Cardiac fibroblast (primary cell): ENCODE results near the gene RHBDD1.

Experiments used
- DNase-seq, 2 donors: peaks; one replicate each; pipeline versions ENCODE4 v3.0.0 to v3.0.0-alpha.2; 2010; ENCODE audit warnings: low read depth in 2 of 2
- H3K4me3 ChIP-seq, 2 donors: replicated peaks in 1 of 2; 1 replicate in 1 of 2; 2 replicates in 1 of 2; pipeline ENCODE4 v1.5.1; 2011; ENCODE audit warnings: low read depth in 2 of 2, low read length in 2 of 2, mild to moderate bottlenecking in 2 of 2, moderate library complexity in 1 of 2
- TF ChIP-seq, protein P1 (sequence below): IDR thresholded peaks from one replicate; pipeline ENCODE4 v1.5.1; 2011; ENCODE audit warnings: low read depth, mild to moderate bottlenecking, low read length, inconsistent platforms

Gene RHBDD1

DNA sequence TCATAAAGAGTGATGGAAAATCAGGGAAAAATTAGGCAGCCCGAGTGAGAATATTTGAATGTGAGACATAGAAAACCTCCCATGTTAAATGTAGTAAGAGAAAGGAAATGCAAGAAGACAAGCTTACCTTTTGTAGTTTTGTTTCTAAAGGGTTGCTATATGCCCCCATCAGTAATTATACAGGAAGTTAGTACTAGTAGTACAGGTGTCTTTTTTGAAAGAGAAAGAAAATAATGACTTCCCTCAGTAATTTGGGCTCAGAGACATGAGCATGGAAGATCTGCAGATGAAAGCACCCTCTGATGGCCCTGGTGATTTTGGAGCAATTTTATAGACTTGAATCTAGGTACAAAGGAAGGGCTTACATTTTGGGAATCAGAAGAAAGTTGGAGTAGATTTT is 80.8 kb downstream of the RHBDD1 start:
- H3K4me3 ChIP-seq = no peak overlapping the region
- TF ChIP-seq, protein P1, sequence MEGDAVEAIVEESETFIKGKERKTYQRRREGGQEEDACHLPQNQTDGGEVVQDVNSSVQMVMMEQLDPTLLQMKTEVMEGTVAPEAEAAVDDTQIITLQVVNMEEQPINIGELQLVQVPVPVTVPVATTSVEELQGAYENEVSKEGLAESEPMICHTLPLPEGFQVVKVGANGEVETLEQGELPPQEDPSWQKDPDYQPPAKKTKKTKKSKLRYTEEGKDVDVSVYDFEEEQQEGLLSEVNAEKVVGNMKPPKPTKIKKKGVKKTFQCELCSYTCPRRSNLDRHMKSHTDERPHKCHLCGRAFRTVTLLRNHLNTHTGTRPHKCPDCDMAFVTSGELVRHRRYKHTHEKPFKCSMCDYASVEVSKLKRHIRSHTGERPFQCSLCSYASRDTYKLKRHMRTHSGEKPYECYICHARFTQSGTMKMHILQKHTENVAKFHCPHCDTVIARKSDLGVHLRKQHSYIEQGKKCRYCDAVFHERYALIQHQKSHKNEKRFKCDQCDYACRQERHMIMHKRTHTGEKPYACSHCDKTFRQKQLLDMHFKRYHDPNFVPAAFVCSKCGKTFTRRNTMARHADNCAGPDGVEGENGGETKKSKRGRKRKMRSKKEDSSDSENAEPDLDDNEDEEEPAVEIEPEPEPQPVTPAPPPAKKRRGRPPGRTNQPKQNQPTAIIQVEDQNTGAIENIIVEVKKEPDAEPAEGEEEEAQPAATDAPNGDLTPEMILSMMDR = no peak
- DNase-seq = no peak

DNA sequence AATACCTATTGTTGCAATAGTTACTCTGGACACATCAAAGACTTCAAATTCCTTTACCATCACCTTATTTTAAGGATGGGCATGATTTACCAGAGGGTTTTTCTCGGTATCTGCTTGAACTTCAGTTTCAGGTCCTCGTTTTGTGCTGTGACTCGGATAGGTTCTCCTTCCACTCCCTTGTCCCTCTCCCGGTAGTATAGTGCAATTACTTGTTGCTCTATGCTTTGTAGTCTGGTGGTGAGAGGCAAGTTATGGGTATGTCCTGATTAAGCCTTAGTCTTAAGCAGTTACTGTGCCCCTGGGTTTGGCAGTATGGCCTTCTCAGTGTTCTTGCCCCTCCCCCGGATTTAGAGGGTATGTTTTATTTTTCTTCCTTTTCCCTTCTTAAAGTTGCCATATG is 96.6 kb downstream of the RHBDD1 start:
- DNase-seq = no peak

DNA sequence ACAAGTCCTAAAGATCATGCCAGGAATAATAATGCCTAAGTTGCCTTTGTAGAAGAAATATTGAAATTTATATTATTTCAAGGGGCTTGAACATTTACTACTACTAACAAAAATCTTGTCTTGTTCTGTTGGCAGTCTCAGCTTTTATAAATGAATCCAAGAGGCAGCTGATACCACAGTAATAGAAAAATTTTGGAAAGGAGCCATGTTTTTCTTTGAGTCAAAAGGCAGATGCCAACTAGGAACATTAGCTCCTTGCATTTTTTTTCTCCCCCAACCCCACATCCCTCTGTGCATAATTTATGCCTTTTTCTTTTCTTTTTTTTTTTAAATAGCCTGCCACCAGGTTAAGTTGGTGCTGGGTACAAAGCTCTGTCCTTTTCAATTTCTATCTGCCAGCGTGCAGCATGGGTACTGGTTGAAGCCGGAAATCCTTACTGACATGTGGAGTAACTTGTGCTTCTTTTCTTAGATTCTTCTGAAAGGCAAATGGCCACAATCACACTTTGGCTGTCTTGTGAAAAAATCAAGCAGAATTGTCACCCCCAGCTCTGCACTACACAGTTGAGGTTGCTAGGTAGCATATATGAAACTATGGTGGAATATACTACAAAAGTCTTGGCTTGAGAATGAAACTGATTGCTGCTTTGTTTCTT is 98.8 kb downstream of the RHBDD1 start:
- no peak overlapping the region for H3K4me3 ChIP-seq
- TF ChIP-seq, protein P1 = no peak
- DNase-seq = peak in 1 of 2 donors; percentile 31

More for the DNA sequence above, 96.6 kb downstream of the RHBDD1 start:
- no peak overlapping the region for H3K4me3 ChIP-seq
- TF ChIP-seq, protein P1 = no peak

DNA sequence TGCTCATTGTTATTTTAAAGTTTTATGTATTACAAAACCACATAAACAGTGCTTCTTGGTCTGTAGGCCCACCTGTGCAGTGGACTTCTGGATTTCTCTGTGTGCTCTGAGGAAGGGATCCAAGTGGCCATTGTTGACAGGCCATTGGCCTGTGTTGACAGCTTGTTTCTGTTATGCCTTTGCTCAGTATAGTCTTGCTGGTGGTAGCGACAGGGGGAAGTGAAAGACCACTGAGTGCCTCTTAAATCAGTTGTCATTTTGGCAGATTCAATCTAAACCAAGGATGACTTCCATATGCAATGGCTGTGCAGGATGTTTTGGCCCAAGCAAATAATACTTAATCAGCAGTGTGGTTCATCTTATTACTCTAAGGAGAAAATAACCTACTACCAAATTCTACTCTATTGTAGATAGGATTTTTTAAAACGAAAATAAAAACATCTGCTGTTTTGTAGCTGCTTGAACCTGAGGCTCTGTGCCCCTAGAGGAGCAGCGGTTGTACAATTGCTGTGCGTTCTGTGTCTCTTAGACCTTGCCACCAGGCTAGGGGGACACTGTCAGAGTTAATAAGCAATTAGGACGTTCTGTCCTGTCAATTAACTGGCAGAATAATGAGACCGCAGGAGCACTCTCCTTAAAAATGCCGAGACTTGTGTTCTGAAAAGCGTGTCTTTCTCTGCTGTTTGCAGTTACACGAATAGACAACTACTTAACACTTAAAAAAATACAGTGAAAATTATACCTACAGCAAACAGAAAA is 108.2 kb downstream of the RHBDD1 start:
- no peak for DNase-seq
- H3K4me3 ChIP-seq = no peak overlapping the region
- TF ChIP-seq, protein P1 = no peak

DNA sequence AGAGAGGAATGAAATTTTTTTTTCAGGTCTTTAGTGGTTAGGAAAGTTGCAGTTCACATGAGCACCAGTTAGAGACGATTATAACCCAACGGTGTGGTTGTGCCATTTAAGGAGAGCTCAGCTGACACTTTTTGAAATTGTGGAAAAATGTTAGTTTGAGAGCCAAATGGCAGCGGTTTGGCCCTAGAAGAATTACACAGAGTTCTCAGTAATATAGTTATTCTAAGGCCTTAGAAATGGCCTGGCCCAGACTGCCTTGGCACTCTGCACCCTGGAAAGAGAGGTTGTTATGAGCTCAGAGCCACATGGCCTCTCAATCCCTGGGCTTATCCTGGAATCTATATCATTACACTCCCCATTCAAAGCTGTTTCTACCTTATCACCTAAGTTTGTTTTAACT is 117.4 kb downstream of the RHBDD1 start:
- H3K4me3 ChIP-seq = no peak overlapping the region
- DNase-seq = no peak
- TF ChIP-seq, protein P1 = no peak

DNA sequence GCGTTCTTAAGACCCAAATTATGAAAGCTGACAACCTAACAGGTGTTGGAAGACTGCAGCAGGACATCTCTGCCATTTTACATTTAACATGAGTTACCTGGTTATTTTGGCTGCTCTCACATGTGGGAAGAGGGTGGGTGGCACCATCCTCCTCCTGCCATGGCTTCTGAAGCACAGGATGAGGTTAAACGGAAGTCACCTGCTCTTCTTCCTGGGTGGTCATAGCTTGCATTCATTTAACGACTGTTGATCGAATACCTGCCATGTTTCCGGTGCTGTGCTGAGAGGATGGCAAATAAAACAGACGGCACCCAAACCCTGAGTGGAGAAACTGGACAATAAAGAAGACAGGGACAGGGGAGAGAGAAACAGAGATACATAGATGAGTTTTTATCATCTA is 118.0 kb downstream of the RHBDD1 start:
- TF ChIP-seq, protein P1 = no peak
- H3K4me3 ChIP-seq = no peak overlapping the region
- DNase-seq = no peak
